ENCODE data around the gene AFM.

The AFM gene

DNA sequence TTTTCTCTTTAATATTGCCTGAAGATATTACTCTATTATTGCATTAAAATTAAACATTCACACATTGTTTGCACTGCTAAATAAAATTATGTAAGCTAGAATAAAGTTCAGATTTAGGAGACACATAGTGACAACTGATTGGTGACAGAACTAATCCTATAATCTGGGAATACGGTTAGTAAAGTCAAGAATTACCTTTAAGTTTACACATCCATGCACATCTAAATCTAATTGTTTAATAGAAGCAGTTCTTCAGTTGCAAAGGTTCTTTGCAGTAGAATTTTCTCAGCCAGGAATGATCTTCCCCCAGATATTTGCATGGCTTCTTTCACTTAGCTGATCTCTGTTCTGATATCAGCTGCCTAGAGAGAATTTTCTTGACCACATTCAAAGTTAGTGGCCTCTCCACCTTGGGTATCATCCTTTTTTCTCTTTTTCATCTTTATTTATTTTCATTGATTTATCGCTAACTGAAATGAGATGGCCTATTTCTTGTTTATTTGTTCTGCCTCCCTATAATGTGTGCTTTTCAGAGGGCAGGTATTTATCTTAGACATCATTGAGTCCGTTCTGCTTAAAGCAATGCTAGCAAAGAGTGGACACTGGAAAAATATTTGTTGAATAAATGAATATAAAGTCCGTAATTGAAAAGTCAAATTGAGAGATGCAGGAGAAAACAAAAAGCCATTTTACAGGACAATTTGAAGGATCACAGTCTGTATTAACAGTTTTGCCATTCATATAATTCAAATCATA is 32.9 kb upstream of the AFM start:
- Histone ChIP-seq H3K27ac (no peak overlapping the region), H4K20me1 (no peaks in the 10 kb centered on the region), H3K4me1 (no peaks in the 10 kb centered on the region), H3K4me2 (no peak overlapping the region), H3K4me3 (no peak overlapping the region), H3K36me3 (no peaks in the 10 kb centered on the region), H3K9ac (no peak overlapping the region), H3K27me3 (no peaks in the 10 kb centered on the region), H3K9me3 (no peaks in the 10 kb centered on the region)
- no peak for TF ChIP-seq Cebpa-rat (IDR thresholded peaks at IDR 0.05)

DNA sequence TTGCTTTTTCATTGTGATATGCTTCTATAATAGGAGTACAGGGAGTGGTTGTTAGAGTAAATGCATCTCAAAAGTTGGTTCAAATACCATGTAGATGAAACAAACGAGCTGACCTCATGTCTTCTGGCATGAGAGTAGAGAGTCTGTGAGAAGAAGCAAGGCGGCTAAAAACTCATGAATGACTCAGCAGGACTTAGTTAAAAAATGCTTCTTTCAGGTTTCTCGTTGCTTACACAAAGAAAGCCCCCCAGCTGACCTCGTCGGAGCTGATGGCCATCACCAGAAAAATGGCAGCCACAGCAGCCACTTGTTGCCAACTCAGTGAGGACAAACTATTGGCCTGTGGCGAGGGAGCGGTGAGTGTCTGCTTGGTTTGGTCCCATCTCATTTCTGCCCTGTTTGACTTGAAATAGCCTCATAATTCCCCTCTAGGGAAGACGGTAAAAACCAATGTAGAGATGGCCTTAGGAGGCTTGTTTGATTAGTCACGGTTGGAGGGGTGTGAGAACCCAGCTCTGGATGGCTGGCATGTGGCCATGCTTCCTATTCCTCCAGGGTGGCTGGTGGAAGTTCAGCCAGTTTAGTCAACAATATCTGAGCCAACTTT is 31.0 kb upstream of the AFM start:
- Histone ChIP-seq H3K27ac (no peak overlapping the region), H3K4me2 (no peak overlapping the region), H3K27me3 (no peaks in the 10 kb centered on the region), H3K4me3 (no peak overlapping the region), H4K20me1 (no peaks in the 10 kb centered on the region), H3K4me1 (no peaks in the 10 kb centered on the region), H3K9ac (no peak overlapping the region), H3K36me3 (no peaks in the 10 kb centered on the region), H3K9me3 (no peaks in the 10 kb centered on the region)
- no peak for TF ChIP-seq Cebpa-rat (IDR thresholded peaks at IDR 0.05)

DNA sequence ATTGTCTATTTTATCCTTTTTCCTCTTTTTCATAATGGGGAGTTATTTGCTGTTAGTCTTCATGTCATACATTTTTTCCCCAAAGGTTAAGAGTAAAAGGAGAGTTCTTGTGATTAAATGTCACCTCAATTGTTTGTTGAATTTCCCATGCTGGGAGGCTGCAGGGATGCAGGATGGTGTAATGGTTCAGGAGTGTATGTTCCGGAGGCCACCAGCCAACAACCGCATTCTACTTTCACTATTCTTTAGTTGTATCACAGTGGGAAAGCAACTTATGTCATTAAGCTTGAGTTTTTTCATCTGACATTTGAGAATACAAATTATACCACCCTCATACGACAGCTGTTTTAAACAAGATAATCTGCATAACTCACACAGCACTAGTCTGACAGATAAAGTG is 30.1 kb upstream of the AFM start:
- no peak overlapping the region for H3K4me3 ChIP-seq
- no peak overlapping the region for H3K4me2 ChIP-seq
- H3K9me3 ChIP-seq: no peaks in the 10 kb centered on the region
- no peaks in the 10 kb centered on the region for H3K4me1 ChIP-seq
- H3K27me3 ChIP-seq: no peaks in the 10 kb centered on the region
- H3K27ac ChIP-seq: no peak overlapping the region
- no peaks in the 10 kb centered on the region for H4K20me1 ChIP-seq
- H3K36me3 ChIP-seq: no peaks in the 10 kb centered on the region
- TF ChIP-seq Cebpa-rat (IDR thresholded peaks at IDR 0.05): no peak
- no peak overlapping the region for H3K9ac ChIP-seq

DNA sequence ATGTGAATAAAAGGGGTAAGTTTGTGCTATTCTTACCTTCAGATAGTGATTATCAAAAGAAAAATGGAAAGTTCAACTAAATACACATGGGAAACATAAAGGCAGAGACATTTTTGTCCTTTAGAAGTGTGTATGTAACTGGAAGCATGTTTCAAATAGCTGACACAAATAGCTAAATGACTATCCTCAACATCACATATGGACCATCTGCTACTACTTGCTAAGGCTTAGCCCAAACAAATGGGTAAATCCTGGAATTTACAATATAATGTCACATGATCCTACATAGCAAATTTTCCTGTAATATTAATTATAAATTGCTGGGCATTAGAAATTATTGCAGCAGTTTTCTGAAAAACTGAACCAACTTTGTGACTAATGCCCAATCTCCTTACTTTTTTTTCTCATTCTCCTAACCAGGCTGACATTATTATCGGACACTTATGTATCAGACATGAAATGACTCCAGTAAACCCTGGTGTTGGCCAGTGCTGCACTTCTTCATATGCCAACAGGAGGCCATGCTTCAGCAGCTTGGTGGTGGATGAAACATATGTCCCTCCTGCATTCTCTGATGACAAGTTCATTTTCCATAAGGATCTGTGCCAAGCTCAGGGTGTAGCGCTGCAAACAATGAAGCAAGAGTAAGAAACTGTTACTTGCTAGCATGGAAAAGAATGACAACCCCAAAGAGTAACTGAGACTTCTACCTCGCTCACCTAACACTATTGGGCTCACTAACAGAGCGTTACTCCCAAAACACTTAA is 29.4 kb upstream of the AFM start:
- no peaks in the 10 kb centered on the region for H3K9me3 ChIP-seq
- H4K20me1 ChIP-seq: no peaks in the 10 kb centered on the region
- H3K4me3 ChIP-seq: no peak overlapping the region
- H3K4me1 ChIP-seq: no peaks in the 10 kb centered on the region
- H3K27ac ChIP-seq: no peak overlapping the region
- no peaks in the 10 kb centered on the region for H3K36me3 ChIP-seq
- no peak for TF ChIP-seq Cebpa-rat (IDR thresholded peaks at IDR 0.05)
- no peaks in the 10 kb centered on the region for H3K27me3 ChIP-seq
- no peak overlapping the region for H3K4me2 ChIP-seq
- no peak overlapping the region for H3K9ac ChIP-seq

- Histone ChIP-seq H4K20me1 (no peaks in the 10 kb centered on the region), H3K9me3 (no peaks in the 10 kb centered on the region), H3K27ac (no peak overlapping the region), H3K27me3 (no peaks in the 10 kb centered on the region), H3K4me1 (no peaks in the 10 kb centered on the region), H3K4me3 (no peak overlapping the region), H3K36me3 (no peaks in the 10 kb centered on the region), H3K4me2 (no peak overlapping the region), H3K9ac (no peak overlapping the region)
- no peak for TF ChIP-seq Cebpa-rat (IDR thresholded peaks at IDR 0.05)
These were observed 28.4 kb upstream of the AFM start for GRCh38 chr4:73452953-73453700.

DNA sequence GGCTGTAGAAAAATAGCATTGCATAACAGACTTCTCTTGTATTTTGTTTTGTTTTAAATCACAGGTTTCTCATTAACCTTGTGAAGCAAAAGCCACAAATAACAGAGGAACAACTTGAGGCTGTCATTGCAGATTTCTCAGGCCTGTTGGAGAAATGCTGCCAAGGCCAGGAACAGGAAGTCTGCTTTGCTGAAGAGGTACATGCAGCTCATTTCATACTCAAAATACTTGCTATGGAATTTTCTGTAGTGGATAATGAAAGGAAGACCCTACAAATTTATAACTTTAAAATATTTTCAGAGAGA is 27.9 kb upstream of the AFM start:
- Histone ChIP-seq H3K4me2 (no peak overlapping the region), H3K4me3 (no peak overlapping the region)

GRCh38 chr4:73454920-73455319 is 26.6 kb upstream of the AFM start:
- H3K4me3 ChIP-seq: no peak overlapping the region
- H4K20me1 ChIP-seq: no peaks in the 10 kb centered on the region
- no peaks in the 10 kb centered on the region for H3K27me3 ChIP-seq
- H3K9me3 ChIP-seq: no peaks in the 10 kb centered on the region
- no peak overlapping the region for H3K27ac ChIP-seq
- H3K4me2 ChIP-seq: no peak overlapping the region
- no peak overlapping the region for H3K9ac ChIP-seq
- no peak for TF ChIP-seq Cebpa-rat (IDR thresholded peaks at IDR 0.05)
- H3K36me3 ChIP-seq: no peaks in the 10 kb centered on the region
- H3K4me1 ChIP-seq: no peaks in the 10 kb centered on the region

More for the DNA sequence above, 27.9 kb upstream of the AFM start:
- no peak overlapping the region for H3K9ac ChIP-seq
- no peaks in the 10 kb centered on the region for H3K36me3 ChIP-seq
- no peak for TF ChIP-seq Cebpa-rat (IDR thresholded peaks at IDR 0.05)
- H3K27ac ChIP-seq: no peak overlapping the region
- no peaks in the 10 kb centered on the region for H3K27me3 ChIP-seq
- H3K9me3 ChIP-seq: no peaks in the 10 kb centered on the region
- no peaks in the 10 kb centered on the region for H4K20me1 ChIP-seq
- H3K4me1 ChIP-seq: no peaks in the 10 kb centered on the region

DNA sequence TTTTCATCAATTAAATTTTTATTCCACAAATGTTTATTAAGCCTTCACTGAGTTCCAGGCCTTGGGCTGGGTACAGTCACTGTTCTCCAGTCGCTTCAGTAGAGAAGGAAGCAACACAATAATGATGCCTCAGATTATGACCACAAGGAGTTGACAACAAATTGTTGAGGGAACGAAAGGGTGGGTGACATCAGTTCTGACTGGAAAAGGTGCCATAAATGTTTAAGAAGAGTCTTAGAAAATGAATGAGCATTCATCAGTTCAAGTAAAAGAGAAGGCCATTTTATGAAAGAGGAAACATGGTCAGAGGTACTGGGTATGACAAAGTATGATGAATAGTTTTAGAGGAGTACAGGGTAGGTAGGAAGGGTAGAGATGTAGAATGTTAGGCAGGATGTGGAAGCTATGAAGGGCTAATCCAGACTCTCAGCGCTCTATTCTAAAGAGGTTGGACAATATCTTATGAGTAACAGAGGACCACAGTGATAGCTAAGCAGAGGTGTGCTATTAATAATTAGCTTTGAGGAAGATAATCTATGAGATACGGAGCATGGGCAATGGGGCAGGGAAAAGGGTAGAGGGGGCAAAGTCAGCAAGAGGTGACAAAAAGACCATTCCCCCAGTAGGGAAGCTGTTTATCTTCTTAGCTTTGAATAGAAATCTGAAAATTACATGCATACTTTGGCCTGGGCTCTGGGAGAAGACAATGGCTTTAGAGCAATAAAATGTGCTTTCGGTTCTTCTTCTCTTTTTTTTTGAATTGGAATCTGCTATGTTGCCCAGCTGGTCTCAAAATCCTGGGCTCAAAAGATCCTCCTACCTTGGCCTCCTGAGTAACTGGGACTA is 25.1 kb upstream of the AFM start:
- Histone ChIP-seq H3K4me2 (no peak overlapping the region), H3K27me3 (no peaks in the 10 kb centered on the region), H3K9me3 (no peaks in the 10 kb centered on the region), H3K36me3 (no peaks in the 10 kb centered on the region), H3K4me3 (no peak overlapping the region), H3K4me1 (no peaks in the 10 kb centered on the region), H4K20me1 (no peaks in the 10 kb centered on the region), H3K27ac (no peak overlapping the region), H3K9ac (no peak overlapping the region)
- no peak for TF ChIP-seq Cebpa-rat (IDR thresholded peaks at IDR 0.05)
